ENCODE measurements around the gene CREBBP. TPM values are rescaled to one million over a fixed set of nuclear protein-coding genes. Genes with fewer than 3 reads are reported as not detected.

CREBBP gene
- polyA plus RNA-seq, 1 of the 3 experiments (the other 2 are of a cell fraction): 5.7 TPM

- TF ChIP-seq, protein P1, sequence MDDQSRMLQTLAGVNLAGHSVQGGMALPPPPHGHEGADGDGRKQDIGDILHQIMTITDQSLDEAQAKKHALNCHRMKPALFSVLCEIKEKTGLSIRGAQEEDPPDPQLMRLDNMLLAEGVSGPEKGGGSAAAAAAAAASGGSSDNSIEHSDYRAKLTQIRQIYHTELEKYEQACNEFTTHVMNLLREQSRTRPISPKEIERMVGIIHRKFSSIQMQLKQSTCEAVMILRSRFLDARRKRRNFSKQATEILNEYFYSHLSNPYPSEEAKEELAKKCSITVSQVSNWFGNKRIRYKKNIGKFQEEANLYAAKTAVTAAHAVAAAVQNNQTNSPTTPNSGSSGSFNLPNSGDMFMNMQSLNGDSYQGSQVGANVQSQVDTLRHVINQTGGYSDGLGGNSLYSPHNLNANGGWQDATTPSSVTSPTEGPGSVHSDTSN (IDR thresholded peaks at IDR 0.05): no peak
- no peak for TF ChIP-seq FOXJ3 (CRISPR knock-in tag; IDR thresholded peaks at IDR 0.05)
Observed at GRCh38 chr16:3798838-3799237, 81.7 kb downstream of the CREBBP start (continued).

GRCh38 chr16:3797904-3798811, 82.4 kb downstream of the CREBBP start:
- no peak for DNase-seq
- no peaks in the 10 kb centered on the region for H3F3A ChIP-seq (replicated peaks; ENCODE audit: insufficient read depth)
- no peak overlapping the region; the same call in 1 of the 2 replicates for H3K4me2 ChIP-seq
- H2AFZ ChIP-seq (ENCODE audit: low read depth): no peak overlapping the region
- no peaks in the 10 kb centered on the region for H3K27me3 ChIP-seq (ENCODE audit: insufficient read depth)
- H3K9me3 ChIP-seq: no peaks in the 10 kb centered on the region
- H3K4me1 ChIP-seq (ENCODE audit: control insufficient read depth in 1 of 2, insufficient read depth in 2 of 2, low read depth in 1 of 2, low read length in 1 of 2): peaks cover 2 to 9% of the 10 kb centered on the region in 2 experiments; a peak in 3 of 4 replicates
- no peak overlapping the region for H3K9ac ChIP-seq
- CTCF ChIA-PET: no interaction called here
- POLR2A ChIA-PET: no interaction called here
- no peak overlapping the region for H3K27ac ChIP-seq (ENCODE audit: low read depth in 2 of 2, low read length in 1 of 2)
- H3K4me3 ChIP-seq (ENCODE audit: low read depth in 2 of 2, low read length in 1 of 2): no peak overlapping the region
- H4K20me1 ChIP-seq (ENCODE audit: insufficient read depth): peaks cover 96% of the 10 kb centered on the region
- peaks cover 3% of the 10 kb centered on the region in 2 experiments for H3K36me3 ChIP-seq (replicated peaks in 1 of 2; ENCODE audit: control insufficient read depth in 1 of 2, insufficient read depth in 2 of 2, low read length in 1 of 2)
- WGBS (ENCODE audit: low lambda C conversion rate): 90% methylated on average over 10 of the region's 10 CpGs
- H3K79me2 ChIP-seq (ENCODE audit: insufficient read depth): peaks cover 96% of the 10 kb centered on the region
- H3K9me2 ChIP-seq: no peaks in the 10 kb centered on the region
- no peak for TF ChIP-seq NRF1 (IDR thresholded peaks at IDR 0.05; ENCODE audit: low read depth, low read length)
- no peak for TF ChIP-seq NFIC (IDR thresholded peaks at IDR 0.05; ENCODE audit: borderline replicate concordance)
- TF ChIP-seq, protein P1 (IDR thresholded peaks at IDR 0.05): no peak
- no peak for TF ChIP-seq GATA2 (CRISPR knock-in tag; IDR thresholded peaks at IDR 0.05)
- TF ChIP-seq ELF1 (IDR thresholded peaks at IDR 0.05): no peak
- no peak for TF ChIP-seq YY1 (IDR thresholded peaks at IDR 0.05; ENCODE audit: low read depth)

DNA sequence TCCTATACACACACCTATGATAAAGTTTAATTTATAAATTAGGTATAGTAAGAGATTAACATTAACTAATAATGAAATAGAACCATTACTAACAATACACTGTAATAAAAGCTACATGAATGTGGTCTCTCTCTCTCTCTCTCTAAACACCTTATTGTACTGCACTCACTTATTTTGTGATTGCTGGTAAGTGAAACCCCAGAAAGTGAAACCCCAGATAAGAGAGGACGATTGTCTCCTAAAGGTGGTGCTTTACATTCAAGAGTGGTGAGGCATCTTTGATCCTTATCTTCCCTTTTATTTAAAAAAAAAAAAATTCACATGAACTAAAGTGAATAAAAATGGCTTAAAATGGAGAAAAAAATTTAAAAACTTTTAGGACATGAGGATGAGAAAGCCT, 83.0 kb downstream of the CREBBP start:
- Histone ChIP-seq H3K9ac (no peak overlapping the region), H3K9me3 (no peaks in the 10 kb centered on the region), H3K79me2 (ENCODE audit: insufficient read depth) (peaks cover 96% of the 10 kb centered on the region), H3K4me2 (no peak overlapping the region; the same call in 1 of the 2 replicates), H3K4me1 (ENCODE audit: control insufficient read depth in 1 of 2, insufficient read depth in 2 of 2, low read depth in 1 of 2, low read length in 1 of 2) (peaks cover 2 to 9% of the 10 kb centered on the region in 2 experiments; a peak in 3 of 4 replicates), H2AFZ (ENCODE audit: low read depth) (no peak overlapping the region), H3K36me3 (replicated peaks in 1 of 2; ENCODE audit: control insufficient read depth in 1 of 2, insufficient read depth in 2 of 2, low read length in 1 of 2) (peaks cover 3 to 10% of the 10 kb centered on the region in 2 experiments), H3K27me3 (ENCODE audit: insufficient read depth) (no peaks in the 10 kb centered on the region), H3K9me2 (no peaks in the 10 kb centered on the region), H3K4me3 (ENCODE audit: low read depth in 2 of 2, low read length in 1 of 2) (no peak overlapping the region), H3K27ac (ENCODE audit: low read depth in 2 of 2, low read length in 1 of 2) (no peak overlapping the region), H3F3A (replicated peaks; ENCODE audit: insufficient read depth) (no peaks in the 10 kb centered on the region), H4K20me1 (ENCODE audit: insufficient read depth) (peaks cover 98% of the 10 kb centered on the region)
- TF ChIP-seq RCOR1 (IDR thresholded peaks at IDR 0.05; ENCODE audit: low read length): no peak
- no peak for TF ChIP-seq JUND (IDR thresholded peaks at IDR 0.05)
- TF ChIP-seq, protein P2, sequence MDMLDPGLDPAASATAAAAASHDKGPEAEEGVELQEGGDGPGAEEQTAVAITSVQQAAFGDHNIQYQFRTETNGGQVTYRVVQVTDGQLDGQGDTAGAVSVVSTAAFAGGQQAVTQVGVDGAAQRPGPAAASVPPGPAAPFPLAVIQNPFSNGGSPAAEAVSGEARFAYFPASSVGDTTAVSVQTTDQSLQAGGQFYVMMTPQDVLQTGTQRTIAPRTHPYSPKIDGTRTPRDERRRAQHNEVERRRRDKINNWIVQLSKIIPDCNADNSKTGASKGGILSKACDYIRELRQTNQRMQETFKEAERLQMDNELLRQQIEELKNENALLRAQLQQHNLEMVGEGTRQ (IDR thresholded peaks at IDR 0.05; ENCODE audit: borderline replicate concordance, low read depth, low read length): no peak
- no peak for TF ChIP-seq GABPA (IDR thresholded peaks at IDR 0.05; ENCODE audit: low read depth)
- TF ChIP-seq, protein P1 (IDR thresholded peaks at IDR 0.05): no peak
- TF ChIP-seq FOXJ3 (CRISPR knock-in tag; IDR thresholded peaks at IDR 0.05): no peak
- no peak for TF ChIP-seq YY1 (IDR thresholded peaks at IDR 0.05; ENCODE audit: low read depth)
- TF ChIP-seq NRF1 (IDR thresholded peaks at IDR 0.05; ENCODE audit: low read depth, low read length): no peak
- TF ChIP-seq TAF1 (IDR thresholded peaks at IDR 0.05; ENCODE audit: borderline replicate concordance, low read depth, low read length): no peak
- no peak for TF ChIP-seq SMC3 (IDR thresholded peaks at IDR 0.05; ENCODE audit: low read depth, low read length)
- TF ChIP-seq POLR2AphosphoS5 (IDR thresholded peaks at IDR 0.05; ENCODE audit: low read depth, low read length): no peak
- no peak for TF ChIP-seq EP300 (IDR thresholded peaks at IDR 0.05; ENCODE audit: borderline replicate concordance in 1 of 2, low read depth in 1 of 2, low read length in 1 of 2)
- 28% methylated on average over 1 of the region's 1 CpG for WGBS (ENCODE audit: low lambda C conversion rate)
- no peak for DNase-seq
- ChIA-PET CTCF (no interaction called here), POLR2A (no interaction called here)
